GM18505 (cell line): ENCODE measurements around the gene RPS6KB1.
"Not testable (repeated sequence)": the region's sequence is repeated elsewhere in the genome, so short reads cannot be mapped to it uniquely, and the experiment has no call there.

ENCODE experiments used
- ATAC-seq: cut with Tn5 transposase; IDR thresholded peaks from one replicate; pipeline ENCODE4 v1.9.1; 2021; ENCODE audit not compliant: unreplicated experiment
- POLR2A ChIP-seq: IDR thresholded peaks from 4 replicates; pipeline ENCODE4 v1.6.1; 2011; ENCODE audit warnings: borderline replicate concordance; ENCODE audit not compliant: insufficient read depth, insufficient read length; ENCODE audit errors: extremely low read depth

The RPS6KB1 gene

DNA sequence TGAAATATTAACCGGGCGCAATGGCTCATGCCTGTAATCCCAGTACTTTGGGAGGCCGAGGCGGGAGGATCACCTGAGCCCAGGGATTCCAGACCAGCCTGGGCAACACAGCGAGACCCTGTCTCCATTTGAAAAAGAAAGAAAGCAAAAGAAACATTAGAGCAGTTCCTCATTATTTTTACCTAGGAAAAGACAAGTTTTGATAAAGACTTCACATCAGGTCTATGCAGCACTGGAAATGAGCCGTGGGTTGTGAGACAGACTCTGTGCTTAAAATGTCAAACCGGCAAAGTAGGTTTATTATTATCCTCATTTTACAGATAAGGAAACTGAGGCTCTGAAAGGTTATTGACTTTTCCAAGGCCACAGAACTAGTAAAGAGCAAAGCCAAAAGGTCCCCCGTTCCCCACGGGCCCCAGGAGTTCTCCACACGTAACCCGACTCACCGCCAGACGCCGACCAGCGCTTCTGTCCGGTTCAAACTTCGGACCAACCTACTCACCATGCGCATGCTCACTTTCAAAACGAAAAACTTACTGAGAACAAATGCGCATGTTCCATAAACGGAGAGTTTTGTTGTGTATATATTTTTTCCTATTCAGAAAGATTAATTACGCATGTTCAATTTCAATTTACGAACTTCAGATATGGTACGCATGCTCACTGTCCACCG is 534 bp upstream of the RPS6KB1 start:
- no peak for TF ChIP-seq POLR2A
- ATAC-seq, result peak; percentile 55

DNA sequence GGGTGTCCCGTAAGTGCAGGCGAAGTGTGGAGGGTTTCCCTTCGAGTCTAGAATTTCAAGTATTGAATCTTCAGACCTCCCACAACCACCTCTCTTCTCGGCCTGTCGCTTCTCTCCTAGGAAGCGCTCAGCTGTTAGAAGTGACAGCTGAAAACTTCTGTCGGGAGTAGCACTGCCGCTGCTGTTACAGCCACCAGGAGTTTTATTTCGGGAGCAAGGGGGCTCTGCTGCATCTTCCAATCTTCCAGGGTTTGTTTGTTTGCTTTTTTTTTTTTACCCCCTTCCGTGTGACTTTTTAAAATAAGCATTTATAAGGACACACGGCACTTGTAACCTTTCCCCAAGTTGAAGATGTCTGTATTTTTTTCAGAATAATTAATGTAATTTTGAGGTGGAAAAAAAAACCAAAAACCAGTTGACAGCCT is 767 bp downstream of the RPS6KB1 start:
- TF ChIP-seq POLR2A, result no peak
- no peak for ATAC-seq

DNA sequence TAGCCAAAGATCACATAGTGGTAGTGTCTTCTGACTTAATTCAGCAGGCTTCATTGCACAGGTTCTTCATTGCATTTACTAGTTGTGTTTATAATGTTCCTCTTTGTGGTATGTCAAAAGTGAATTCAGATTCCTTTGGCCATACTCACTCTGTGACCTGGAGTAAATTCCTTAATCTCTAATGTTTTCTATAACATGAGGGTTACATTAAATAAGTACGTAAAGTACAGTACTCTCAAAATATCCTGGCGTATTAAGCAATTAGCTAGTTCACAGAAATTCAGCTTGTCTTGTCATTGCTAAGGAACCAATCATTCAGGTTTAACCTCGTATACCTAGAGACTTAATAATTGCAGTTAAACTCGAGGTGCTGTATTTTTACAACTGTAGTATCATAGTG is 4.2 kb downstream of the RPS6KB1 start:
- no peak for ATAC-seq
- no peak for TF ChIP-seq POLR2A

DNA sequence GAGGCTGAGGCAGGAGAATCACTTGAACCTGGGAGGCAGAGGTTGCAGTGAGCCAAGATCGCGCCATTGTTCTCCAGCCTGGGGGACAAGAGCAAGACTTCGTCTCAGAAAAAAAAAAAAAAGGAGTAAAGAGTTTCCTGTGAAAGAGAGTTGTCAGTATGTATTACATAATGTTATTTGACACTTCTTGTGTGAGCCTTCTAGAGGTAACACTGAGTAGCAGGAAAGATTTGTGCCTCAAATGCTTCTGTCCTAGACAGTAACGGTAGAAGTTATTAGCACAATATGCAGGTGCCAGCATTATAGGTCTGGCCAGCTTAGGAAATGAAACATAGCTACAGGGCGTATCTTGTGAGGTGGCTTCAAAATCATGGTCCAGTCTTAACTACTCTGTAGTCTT is 6.2 kb downstream of the RPS6KB1 start:
- no peak for TF ChIP-seq POLR2A
- ATAC-seq, result no peak

DNA sequence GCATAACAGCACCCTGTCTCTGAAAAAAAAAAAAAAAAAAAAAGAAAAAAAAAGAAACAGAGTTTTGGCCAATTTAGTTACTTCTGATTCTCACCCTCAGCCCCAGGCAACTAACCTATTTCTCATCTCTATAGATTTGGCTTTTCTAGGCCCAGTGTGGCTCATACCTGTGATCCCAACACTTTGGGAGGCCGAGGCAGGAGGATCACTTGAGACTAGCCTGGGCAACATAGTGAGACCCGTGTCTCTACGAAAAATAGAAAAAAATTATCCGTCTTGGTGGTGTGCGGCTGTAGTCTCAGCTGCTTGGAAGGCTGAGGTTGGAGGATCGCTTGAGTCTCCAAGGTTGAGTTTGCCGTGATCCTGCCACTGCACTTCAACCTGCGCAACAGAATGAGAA is 8.7 kb downstream of the RPS6KB1 start:
- ATAC-seq, result no peak
- TF ChIP-seq POLR2A, result no peak

DNA sequence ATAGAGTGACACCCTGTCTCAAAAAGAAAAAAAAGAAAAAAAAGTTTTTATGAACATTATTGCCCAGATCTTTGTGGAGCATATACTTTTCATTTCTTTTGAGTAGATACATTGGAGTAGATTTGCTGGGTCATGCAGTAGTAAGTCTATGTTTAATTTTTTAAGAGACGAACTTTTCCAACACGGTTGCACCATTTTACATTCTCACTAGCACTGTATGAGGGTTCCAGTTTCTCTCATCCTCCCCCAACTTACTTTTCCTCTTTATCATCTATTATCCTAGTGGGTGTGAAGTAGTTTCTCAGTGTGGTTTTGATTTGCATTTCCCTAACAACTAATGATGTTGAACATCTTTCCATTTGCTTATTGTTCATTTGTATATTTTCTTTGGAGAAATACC is 10.5 kb downstream of the RPS6KB1 start:
- ATAC-seq, result no peak
- TF ChIP-seq POLR2A, result no peak

DNA sequence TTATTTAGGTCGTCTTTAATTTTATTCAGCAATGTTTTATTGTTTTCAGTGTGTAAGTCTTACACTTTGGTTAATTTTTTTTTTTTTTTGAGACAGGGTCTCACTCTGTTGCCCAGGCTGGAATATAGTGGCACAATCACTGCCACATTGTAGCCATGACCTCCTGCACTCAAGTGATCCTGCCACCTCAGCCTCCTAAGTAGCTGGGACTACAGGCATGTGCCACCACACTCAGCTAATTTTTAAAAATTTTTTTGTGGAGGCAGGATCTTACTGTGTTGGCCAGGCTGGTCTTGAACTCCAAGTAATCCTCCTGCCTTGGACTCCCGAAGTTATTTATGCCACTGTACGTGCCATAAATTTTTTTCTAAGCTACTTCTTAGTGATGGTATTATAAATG is 14.5 kb downstream of the RPS6KB1 start:
- no peak for ATAC-seq
- no peak for TF ChIP-seq POLR2A

DNA sequence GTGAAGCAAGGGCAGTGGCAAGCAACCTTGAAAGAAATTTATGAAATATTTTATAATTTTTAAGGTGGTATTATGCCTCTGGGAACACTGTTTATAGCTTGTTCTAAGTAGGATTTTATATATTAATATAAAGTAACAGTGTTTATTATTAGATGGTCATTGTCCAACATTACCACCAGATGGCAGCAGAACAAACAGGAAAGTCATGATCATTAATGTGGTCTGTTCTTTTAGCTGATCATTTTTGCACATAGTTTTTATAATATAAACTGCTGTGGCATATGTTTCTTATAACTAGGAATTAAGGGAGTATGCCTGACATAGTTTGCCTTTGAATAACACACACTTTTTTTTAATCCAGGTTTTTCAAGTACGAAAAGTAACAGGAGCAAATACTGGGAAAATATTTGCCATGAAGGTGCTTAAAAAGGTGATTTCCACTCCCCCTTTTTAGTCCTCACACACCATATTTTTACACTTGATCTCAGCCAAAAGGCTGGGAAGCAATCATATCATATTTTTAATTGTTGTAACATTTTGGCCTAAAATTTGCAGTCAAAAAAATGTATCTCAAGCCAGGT is 21.4 kb downstream of the RPS6KB1 start:
- ATAC-seq, result no peak
- TF ChIP-seq POLR2A, result no peak

DNA sequence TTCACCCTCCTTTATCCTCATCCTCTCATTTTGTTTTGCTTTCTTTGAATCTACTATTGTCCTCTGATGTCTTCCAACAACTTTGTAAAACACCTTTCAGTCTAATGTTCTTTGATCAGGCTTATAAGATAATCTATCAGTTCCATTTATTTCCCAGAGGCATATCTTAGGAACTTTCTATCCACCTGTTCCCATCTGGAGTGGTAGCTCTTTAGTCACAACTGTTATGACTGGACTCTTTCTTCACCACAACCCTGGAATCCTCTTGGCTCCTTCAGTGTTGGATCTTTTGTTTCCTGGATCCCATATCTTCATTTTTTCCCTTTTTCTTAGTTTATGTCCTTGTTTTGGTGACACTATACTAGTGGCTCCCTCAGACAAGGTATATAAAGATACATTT is 23.5 kb downstream of the RPS6KB1 start:
- no peak for TF ChIP-seq POLR2A
- ATAC-seq, result no peak

DNA sequence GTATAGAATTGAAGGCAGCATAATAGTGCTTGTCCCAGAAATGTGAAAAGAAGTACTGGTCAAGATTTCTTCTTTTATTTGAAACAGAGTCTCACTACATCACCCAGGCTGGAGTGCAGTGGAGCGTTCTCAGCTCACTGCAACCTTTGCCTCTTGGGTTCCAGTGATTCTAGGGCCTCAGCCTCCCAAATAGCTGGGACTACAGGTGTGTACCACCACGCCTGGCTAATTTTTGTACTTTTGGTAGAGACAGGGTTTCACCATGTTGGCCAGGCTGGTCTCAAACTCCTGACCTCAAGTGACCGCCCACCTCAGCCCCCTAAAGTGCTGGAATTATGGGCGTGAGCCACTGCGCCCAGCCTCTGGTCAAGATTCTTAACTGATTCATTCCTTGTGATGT is 27.7 kb downstream of the RPS6KB1 start:
- not testable (repeated sequence) for ATAC-seq

DNA sequence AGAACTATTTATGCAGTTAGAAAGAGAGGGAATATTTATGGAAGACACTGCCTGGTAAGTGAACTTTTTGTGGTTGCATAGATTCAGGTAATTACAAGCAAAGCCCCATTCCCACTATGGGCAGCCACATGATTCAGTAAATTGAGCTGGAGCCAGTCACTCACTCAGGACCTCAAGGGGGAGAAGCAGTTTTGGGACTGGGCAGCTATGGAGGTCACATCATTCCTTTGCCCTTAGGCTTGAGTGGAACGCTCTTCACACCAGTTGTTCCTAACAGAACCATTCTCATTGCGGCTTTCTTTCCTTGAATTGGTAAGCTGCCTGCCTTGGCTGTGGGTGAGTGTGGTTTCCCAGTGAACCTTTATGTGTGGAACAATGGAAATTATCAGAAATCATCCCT is 37.2 kb downstream of the RPS6KB1 start:
- not testable (repeated sequence) for ATAC-seq

DNA sequence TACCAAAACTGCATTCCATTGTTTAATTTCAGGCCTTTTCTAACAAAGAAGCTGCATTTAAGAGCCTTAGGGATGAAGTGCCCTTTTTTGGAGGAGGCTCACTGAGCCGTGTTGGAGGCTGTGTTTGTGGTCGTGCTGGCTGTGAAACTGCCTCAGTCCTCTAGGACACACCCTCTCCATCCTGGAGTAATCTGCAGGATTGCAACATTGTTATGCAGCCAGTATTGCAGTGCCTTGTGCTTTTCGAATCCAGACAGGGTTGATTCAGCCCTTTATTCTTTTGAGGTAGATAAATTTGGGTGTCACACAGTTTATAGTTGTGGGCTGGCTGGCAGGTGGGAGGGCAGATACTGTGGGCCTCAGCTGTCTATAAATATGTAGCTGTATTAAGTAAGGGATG is 37.8 kb downstream of the RPS6KB1 start:
- ATAC-seq, result not testable (repeated sequence)

DNA sequence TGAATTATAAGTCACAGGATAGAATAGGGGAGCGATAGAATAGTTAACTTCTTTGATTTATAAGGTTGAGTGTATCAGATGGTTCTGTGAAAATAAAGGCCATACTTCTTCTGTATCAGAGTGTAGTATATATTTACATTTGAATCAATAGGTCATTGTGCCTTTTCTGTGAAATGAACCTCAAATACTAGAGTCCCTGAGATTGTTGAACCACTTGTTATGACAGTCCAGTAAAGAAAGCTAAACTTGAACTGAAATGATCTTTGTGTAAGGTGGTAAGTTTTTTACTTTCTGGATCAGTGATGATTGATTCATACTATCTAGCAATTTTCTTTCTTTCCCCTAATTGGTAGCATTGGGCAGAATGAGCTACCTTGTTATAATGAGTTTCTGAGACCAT is 40.4 kb downstream of the RPS6KB1 start:
- not testable (repeated sequence) for ATAC-seq

DNA sequence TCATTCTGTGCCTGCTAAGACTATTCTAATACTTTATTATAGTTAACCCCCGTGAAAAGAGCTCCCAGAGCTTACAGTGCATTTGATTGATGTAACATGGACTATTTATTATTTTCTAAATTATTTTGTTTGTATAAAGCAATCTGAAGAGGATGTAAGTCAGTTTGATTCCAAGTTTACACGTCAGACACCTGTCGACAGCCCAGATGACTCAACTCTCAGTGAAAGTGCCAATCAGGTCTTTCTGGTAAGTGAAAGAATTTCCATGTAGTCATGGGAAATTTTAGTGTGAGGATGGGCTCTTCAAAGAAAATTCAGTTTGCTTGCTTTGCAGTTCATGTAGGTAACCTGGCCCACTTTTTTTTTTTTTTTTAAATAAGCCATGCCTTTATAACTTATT is 47.8 kb downstream of the RPS6KB1 start:
- not testable (repeated sequence) for ATAC-seq

DNA sequence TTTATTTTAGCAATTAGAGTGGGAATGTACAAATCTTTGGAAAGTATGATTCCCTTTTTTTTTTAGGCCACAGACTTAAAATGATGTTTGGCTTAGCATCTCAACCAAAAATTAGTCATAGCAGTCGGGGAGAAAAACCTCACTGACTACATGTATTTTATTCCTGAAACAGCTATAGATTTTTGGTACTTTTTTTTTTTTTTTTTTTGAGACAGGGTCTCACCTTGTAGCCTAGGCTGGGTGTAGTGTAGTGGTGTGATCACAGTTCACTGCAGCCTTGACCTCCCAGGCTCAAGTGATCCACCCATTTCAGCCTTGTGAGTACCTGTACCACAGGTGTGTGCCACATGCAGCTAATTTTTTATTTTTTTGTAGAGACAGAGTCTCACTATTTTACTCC is 48.2 kb downstream of the RPS6KB1 start:
- no peak for ATAC-seq

DNA sequence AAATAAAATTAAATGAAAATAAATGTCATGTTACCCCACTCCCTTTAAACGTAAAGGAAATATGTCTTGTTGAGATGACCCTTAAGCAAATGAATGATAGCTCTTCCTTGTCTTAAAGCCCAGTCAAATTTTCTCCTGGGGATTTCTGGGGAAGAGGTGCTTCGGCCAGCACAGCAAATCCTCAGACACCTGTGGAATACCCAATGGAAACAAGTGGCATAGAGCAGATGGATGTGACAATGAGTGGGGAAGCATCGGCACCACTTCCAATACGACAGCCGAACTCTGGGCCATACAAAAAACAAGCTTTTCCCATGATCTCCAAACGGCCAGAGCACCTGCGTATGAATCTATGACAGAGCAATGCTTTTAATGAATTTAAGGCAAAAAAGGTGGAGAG is 53.5 kb downstream of the RPS6KB1 start:
- not testable (repeated sequence) for ATAC-seq

More for the DNA sequence above, 48.2 kb downstream of the RPS6KB1 start:
- TF ChIP-seq POLR2A, result no peak

DNA sequence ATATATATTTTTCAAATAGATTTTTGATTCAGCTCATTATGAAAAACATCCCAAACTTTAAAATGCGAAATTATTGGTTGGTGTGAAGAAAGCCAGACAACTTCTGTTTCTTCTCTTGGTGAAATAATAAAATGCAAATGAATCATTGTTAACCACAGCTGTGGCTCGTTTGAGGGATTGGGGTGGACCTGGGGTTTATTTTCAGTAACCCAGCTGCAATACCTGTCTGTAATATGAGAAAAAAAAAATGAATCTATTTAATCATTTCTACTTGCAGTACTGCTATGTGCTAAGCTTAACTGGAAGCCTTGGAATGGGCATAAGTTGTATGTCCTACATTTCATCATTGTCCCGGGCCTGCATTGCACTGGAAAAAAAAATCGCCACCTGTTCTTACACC is 54.4 kb downstream of the RPS6KB1 start:
- not testable (repeated sequence) for ATAC-seq
